GM10847 (cell line): ENCODE measurements around the gene FAM53A.

Source experiments
- POLR2A ChIP-seq: IDR thresholded peaks from 2 replicates; pipeline ENCODE4 v1.6.1; 2011; ENCODE audit not compliant: insufficient read length; ENCODE audit errors: extremely low read depth

FAM53A gene

GRCh38 chr4:1720163-1720983 lies 36.3 kb upstream of the FAM53A start:
- TF ChIP-seq POLR2A, result peak; percentile 42

GRCh38 chr4:1718095-1718850 lies 34.2 kb upstream of the FAM53A start:
- no peak for TF ChIP-seq POLR2A

GRCh38 chr4:1717129-1718094 lies 33.3 kb upstream of the FAM53A start:
- no peak for TF ChIP-seq POLR2A

- no peak for TF ChIP-seq POLR2A
Measured at GRCh38 chr4:1716065-1716945, 32.2 kb upstream of the FAM53A start.

- no peak for TF ChIP-seq POLR2A
Measured at GRCh38 chr4:1715002-1715758, 31.1 kb upstream of the FAM53A start.

- no peak for TF ChIP-seq POLR2A
Measured at GRCh38 chr4:1714303-1715001, 30.3 kb upstream of the FAM53A start.

GRCh38 chr4:1713003-1713851 lies 29.1 kb upstream of the FAM53A start:
- no peak for TF ChIP-seq POLR2A

GRCh38 chr4:1712216-1713002 lies 28.3 kb upstream of the FAM53A start, which contains the start of gene SLBP:
Gene SLBP, minus strand, starts transcription at chr4:1712319. Its CDS starts 131 bp downstream, at chr4:1712188.
- TF ChIP-seq POLR2A, result peak; percentile 97

- no peak for TF ChIP-seq POLR2A
Measured at GRCh38 chr4:1711571-1712215, 27.6 kb upstream of the FAM53A start.

- no peak for TF ChIP-seq POLR2A
Measured at GRCh38 chr4:1711055-1711570, 27.0 kb upstream of the FAM53A start.
